Stimulated activated CD4-positive, alpha-beta T cell treated with anti-CD3 and anti-CD28 coated beads, Interleukin-15, amount 100 ng/mL, for 1 hour (primary cell): ENCODE results near the gene DOCK2.
A peak's percentile ranks its signal among the peaks of the same experiment; 100 is the strongest.
"Not testable (repeated sequence)": the region's sequence is repeated elsewhere in the genome, so short reads cannot be mapped to it uniquely, and the experiment has no call there.

Source experiments
- DNase-seq, 2 donors: peaks; one replicate each; pipeline ENCODE4 v3.0.0-alpha.2; 2020; ENCODE audit warnings: low read depth in 1 of 2, low spot score in 1 of 2

DOCK2 gene

DNA sequence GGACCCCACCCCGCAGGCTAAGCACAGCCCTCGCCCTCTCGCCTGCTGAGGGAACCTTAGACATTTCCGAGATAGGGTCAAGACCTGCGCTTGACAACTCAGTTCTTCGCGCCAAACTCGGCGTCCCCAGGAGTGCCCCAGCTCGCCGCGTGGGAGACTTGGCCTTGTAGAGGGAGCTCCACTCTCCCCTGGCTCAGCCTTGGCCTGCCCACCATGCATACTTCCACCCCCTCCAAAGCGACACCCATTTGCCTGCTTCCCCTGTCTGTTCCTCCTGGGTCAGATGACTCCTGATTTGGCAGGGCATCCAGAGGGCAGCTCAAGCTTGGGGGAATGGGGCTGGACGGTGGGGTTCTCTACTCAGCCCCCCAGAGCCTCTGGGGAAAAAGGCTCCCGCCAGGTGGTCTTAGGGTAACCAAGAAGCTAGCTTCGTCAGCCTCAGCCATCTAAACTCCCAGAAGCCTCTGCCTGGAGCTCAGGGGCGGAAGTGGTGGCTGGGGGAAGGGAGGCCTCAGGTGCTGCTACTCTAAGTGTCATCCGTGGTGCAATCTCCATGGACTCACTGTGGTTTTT is 560 bp downstream of the DOCK2 start:
- DNase-seq: peak; percentile 38 to 53

DNA sequence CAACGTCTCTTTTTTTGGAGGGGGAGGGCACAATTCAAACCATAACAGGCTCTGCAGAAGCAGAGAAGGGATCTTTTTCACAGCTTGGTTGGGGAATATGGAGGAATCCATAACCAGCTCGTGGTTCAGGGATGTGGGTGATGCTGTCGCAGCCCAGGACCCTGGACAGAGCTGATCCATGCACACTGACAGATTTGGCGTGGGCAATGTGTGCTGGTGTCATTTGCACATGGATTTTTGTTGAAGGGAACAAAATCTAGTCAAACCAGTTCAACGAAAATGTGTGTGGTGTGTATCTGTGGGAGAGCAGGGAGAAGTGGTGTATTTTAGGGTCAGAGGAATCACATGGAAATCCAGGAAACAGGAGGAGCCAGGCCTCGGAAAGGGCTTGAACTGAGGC is 4.2 kb downstream of the DOCK2 start:
- DNase-seq: no peak

DNA sequence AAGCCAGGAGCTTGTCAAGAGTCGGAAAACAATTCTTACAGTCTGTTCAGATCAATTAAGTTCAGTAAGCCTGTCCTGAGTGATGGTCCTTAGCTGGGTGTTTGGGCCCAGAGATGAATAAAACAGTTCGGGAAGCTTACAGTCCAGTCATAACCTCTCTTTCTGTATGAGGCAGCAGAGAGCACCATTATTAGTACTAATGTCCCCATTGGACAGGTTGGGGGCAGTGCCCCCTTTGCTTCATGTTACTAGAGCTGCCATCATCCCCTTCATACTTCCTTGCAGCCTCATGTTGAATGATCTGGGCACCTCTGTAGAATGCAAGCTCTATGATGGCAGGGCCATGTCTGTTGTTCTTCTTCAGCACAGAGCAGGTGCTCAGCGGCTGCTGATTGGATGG is 9.8 kb downstream of the DOCK2 start:
- no peak for DNase-seq

DNA sequence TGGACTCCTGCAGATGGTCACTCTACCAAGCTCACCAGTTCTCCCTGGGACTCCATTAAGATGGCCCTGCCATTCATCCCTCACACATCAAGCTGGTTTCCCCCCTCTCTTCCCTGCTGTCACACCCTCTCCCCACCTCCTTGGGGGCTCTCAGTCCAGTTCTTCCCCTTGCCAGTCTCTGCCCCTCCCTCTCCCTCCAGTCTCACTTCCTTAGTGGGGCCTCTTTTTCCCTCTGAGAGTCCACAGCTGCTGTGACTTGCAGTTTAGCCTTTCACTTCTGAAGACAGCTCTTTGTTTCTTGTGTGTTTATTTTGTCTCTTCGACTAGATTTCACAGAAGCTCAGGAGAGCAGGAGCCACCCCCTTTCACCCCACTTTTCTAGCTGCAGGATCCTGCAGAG is 10.5 kb downstream of the DOCK2 start:
- DNase-seq: no peak

DNA sequence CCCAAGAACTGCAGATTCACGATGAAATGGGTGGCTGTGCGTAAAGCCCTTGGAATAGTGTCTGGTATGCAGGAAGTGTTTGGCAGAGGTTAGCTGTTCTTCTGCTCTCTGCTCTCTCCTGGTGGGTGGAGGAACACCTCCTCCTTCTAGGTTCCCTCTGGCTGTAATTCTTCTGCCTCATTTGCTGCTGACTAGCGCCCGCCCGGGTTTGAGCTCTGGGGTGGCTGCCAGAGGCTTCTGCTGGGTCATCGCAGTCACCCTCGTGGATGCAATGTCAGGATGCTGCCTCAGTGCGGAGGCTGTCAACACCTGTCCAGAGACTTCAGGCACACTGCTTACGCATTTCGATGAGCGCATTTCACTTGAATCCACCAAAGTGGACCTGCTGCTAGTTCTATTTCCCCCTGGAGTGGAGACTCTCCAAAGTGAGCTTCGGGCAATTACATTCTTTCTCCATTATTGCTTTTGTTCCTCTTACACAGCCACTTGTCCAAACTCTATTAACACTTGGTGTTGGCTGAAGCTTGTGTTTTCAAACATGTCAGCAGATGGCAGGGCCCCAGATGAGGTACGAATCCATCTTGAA is 11.7 kb downstream of the DOCK2 start:
- DNase-seq: no peak

DNA sequence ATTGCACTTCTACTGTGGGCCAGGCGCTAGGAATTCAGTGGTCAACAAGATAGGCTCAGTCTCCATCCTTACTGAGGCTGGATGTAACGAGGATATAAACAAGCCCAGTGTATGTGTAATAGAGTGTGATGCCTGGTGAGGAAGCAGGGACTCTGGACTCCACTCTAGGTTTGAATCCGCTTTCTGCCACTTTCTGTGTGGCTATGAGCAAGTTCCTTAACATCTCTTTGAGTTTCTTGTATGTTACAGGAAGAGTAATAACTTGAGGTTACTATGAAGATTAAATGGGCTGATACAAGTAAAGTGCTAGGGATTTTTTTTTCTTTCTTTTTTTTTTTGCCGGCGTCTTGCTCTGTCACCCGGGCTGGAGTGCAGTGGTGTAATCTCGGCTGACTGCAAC is 12.4 kb downstream of the DOCK2 start:
- DNase-seq: no peak

DNA sequence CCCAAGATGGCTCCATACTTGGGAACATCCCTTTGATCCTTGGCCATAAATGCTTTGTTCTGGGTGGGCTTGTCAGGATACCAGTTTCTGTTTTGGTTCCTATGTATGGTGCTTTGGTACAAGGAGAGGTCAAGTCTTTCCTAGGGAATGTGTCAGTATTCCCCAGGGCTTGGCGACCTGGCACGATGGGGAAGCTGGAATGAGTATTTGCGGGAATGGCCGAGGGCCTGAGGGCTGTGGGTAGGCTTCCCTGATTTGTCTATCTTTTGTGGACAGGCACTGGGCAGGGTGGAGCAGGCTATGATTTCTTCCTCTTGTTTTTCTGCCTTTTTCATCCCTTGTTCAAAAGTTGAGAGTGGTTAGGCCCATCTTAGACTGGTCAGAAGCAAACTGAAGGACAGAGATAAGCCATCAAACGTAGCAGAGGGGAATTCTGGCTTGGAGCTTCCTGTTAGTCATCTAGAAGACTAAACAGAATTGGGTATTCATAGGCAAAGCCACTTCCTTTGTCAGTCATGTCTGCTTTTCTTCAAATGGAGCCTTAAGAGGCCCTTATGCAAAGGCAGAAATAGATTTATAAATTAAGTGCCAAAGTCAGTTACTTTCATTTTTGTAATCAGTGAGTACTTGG is 13.7 kb downstream of the DOCK2 start:
- no peak for DNase-seq

DNA sequence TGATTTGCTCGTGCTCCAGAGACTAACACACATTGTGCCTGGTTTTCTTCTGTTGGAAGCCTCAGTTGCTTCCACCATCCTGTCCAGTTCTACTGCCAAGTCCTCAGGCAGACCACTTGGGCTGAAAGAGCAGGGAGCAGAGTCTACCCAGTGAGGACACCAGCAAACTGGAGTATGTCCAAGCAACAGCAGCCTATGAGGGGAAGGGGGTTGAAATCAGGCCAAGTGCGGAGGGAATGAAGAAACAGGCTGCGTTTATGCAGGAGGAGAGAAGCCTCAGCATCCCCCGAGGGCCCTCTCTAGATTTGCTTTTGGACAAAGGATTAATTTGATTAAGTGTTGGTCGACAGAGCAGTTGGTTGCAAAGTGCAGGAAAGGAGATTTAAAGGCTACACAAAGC is 14.5 kb downstream of the DOCK2 start:
- no peak for DNase-seq

DNA sequence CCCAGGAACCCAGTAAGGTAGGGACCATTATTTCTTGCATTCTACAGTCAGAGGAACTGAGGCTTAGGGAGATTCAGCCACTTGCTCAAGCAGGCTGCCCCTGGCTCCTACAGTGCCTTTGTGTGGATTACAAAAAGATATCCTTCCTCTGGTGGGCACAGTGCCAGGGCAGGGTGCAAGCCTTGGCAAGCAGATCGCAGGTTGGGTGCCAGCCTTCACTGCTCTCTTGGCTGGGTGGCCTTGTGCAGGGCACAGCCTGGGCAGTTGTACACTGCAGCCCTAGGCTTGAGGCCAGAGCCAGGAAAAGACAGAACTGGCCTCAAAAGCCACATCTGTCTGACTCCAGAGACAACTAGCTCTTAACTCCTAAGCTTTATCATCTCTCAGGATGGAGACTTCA is 15.0 kb downstream of the DOCK2 start:
- DNase-seq: no peak

DNA sequence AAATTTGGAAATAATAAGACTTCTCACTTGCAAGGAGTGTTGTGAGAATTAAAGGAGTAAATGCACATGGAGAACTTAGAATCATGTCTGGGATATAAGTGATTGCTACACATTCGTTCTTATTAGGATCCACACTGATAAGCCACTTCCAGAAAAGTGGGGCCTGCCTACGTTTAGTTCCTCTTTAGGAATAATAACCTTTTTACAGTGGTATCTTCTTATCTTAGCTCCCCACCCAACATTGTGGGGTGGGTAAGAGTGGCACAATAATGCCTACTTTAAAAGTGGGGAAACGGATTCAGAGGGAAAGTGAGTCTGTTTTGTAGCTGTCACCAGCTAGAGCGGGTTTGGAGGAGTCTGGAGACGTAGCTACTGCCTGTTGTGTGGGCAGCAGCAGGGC is 16.0 kb downstream of the DOCK2 start:
- DNase-seq: no peak

DNA sequence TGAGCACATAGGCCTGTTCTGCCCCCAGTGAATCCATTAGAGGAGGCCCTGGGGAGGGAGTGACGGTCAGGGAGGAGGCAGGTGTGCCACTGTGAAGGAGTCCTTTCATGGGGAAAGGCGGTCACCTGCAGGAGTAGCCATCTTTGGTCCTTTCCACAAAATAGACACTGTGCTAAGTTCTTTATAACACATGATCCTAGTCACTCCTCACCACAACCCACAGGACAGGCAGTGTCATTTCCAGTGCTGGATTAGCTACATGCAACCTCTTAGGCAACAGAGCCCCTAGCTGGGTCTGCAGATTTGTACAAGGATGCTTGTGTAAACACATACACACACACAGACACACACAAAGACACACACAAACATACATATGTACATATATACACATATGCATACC is 18.3 kb downstream of the DOCK2 start:
- DNase-seq: no peak

DNA sequence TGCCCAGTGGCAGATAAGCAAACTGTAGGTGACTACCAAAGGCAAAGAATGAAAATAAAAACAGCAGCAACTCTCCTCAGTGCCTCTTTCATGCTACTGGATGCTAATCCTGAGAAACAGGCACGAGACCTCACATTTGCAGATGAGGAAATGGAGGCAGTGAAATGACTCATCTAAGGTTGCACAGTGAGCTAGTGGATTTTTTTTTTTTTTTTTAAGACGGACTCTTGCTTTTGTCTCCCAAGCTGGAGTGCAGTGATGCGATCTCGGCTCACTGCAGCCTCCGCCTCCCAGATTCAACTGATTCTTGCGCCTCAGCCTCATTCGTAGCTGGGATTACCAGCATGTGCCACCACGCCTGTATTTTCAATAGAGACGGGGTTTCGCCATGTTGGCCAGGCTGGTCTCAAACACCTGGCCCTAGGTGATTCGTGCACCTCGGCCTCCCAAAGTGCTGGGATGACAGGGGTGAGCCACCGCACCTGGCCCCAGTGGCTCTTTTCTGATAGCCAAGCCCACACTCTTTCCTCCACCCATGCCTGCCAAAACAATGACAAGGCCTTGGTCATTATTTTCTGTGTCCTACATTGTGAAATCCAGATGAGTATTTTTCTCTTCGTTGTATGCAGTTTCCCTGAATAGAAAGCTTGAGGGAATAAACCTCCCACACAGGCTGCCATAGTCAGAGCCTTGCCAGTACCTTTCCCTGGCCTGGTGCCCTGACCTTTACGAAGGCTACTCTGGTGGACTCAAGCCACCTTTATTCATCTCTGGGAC is 19.2 kb downstream of the DOCK2 start:
- DNase-seq: no peak

DNA sequence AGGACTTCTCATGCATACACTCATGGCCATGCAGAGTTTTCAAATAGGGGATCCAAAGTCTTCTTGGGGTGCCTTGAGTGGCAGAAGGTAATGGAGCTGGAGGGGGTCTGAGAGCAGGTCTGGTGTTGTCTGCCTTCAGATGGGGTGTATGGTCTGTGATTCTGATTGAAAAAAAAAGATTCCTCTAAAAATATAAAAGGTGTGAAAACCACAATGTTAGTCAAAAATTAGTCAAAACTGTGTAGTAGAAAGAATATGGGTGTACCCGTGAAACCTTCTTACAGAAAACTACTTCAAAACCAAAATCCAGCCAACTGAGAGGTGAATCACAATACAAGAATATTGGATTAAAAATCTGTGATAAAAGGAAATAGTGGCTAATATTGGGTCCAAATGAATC is 20.1 kb downstream of the DOCK2 start:
- no peak for DNase-seq

DNA sequence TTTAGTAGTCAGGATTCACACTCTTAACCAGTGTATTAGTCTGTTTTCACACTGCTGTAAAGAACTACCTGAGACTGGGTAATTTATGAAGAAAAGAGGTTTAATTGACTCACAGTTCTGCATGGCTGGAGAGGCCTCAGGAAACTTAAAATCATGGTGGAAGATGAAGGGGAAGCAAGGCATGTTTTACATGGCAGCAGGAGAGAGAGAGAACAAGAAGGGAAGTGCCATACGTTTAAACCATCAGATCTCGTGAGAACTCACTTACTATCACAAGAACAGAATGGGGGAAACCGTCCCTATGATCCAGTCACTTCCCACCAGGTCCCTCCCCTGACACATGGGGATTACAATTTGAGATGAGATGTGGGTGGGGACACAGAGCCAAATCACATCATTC is 25.4 kb downstream of the DOCK2 start:
- DNase-seq: not testable (repeated sequence)

DNA sequence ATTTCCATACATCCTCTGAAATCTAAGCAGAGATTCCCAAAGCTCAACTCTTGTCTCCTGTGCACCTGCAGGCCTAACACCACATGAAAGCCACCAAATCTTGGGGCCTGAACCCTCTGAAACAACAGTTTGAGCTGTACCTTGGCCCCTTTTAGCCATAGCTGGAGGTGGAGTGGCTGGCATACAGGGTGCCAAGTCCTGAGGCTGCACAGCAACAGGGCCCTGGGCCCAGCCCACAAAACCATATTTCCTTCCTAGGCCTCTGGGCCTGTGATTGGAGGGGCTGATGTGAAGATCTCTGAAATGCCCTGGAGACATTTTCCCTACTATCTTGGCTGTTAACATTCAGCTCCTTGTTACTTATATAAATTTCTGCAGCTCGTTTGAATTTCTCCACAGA is 26.5 kb downstream of the DOCK2 start:
- no peak for DNase-seq

DNA sequence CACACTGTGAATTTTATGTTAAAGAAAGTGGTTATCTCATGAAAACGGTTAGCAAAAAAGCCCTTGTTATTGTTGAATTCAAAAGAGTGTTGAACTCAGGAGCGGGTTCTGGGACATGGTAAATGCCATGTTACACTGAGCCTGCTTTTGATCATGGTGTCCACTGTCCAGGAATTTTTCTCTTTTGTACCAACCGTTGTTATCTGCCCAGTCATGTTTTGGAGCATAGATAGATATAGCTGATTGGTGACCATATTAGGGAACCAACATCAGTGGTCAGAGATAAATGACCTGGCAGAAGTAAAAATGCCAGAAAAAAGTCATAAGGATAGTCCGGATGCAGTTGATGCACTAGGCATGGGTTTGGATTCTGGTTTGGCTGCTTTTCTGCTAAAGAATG is 29.3 kb downstream of the DOCK2 start:
- no peak for DNase-seq

DNA sequence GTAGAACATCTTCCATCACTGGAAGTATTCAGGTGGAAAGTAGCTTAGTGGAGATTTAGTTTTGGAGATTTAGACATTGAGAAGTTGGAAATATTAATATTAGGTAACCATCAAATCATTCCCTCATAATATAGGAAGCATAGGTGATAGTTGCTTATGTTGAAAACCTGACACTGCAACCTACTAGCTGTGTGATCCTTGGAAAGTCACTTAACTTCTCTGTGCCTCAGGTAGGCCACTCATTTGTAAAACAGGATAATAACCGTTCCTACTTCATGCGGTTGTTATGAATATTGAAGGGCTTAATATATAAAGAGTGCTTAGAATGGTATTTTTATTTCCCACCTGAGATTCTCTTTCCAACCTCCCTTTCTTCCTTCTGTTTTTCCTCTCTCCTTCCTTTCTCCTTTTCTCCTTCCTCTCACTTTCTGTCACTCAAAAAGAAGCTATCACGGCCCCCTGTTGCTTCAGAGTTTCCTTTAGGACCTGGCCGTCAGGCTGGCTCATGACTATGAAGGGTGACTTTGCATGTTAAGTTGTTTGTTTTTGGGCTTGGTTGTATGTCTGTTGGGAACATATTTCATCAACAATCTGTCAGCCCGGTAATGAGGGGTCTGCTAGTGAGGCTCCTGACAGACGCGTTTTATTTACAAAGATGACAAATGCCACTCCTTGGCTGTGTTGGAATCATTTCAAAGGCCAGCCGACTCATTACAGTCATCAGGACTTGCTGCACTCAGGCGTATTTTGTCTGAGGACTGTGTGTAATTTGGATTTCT is 31.0 kb downstream of the DOCK2 start:
- no peak for DNase-seq

DNA sequence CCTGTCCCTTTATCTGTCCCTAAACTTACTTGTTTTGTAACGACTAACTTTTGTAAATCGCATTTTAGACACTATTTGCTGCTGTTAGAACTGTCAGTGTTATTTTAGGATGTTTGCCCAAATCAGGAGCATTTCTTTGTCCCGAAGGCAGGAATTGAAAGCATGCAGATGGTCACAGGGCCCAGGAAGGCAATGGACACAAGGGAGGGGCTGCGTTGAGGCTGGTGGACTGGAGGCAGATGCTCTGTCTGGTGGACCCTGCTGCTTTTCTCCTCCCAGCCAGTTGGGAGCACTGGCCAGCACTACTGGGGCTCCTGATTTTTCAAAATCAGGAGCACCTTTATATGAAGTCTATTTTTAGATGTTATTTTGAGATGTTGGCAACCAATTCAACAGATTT is 31.7 kb downstream of the DOCK2 start:
- no peak for DNase-seq

DNA sequence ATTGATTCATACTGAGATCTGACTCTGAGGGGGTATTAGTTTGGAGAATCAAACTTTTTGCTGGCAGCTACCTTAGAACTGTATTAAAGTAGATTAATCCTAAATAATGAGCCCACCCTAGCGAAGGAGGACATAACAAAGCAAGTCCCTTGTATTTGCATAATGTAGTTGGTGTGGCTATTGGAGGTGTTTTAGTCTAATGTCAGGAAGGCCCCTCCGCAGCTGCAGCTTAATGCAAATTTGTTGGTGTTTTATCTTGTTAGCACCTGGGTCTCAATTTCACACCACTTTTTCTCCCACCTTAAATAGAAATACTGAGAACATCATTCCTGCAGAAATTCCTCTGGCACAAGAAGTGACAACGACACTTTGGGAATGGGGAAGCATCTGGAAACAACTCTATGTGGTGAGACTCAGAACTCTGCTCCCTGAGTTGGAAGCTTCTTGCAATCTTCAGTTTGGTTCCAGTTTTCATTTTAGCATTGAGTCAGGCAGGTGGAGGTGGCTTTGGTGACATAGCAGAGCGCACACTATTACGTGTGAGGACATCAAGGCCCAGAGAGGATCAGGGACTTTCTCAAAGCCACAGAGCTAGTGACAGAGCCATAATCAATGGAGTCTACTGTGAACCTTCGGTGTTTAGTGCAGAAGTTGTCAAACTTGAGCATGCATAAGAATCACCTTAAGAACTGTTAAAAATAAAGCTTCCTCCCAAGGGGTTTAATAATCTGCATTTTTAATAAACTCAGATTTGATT is 33.9 kb downstream of the DOCK2 start:
- DNase-seq: no peak

DNA sequence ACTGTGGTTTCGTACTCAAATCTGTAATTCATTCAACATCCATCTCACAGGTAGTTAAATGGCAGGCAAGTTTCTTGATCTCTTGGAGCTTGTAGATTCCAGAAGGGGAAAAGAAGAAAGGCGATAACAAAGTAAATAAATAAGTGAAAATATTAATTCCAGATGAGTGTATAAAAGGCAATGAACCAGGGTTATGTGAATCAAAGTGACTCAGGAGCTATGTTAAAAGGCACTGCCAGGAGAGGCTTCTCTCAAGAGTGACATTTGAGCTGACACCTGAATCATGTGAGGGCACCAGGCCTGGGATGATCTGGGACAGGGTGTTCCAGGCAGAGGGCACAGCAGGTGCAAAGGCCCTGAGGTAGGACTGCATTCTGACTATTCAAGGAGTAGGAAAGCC is 45.0 kb downstream of the DOCK2 start:
- no peak for DNase-seq

DNA sequence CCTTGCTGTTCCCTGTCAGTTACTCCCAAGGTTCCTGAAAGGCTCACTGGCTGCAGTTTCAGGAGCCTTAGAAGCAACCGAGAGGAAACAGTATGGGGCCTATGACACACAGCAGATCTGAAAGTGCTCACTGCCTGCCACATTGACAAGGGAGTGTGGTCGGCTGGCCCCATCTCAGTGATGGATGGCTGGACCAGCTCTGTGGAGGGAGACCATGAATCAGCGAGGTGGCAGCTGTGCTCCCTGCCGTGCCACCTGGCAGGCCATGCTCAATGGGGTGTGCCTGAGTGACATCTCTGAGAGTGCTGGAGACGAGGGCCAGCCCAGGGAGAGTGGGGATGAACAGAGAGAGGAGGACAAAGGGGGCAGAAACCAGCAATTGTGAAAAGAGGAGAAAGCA is 49.1 kb downstream of the DOCK2 start:
- DNase-seq: no peak
